ENCODE data around the gene TRAPPC8.

GRCh38 chr18:31831903-31832302 is 111.0 kb downstream of the TRAPPC8 start:
- TF ChIP-seq ARNT (IDR thresholded peaks at IDR 0.05) (no peak), TARDBP (IDR thresholded peaks at IDR 0.05) (no peak), SUZ12 (IDR thresholded peaks at IDR 0.05) (no peak), FOXA1 (IDR thresholded peaks at IDR 0.05) (no peak), PKNOX1 (IDR thresholded peaks at IDR 0.05) (no peak), SP1 (IDR thresholded peaks at IDR 0.05) (no peak), ELF4 (IDR thresholded peaks at IDR 0.05) (no peak), HDGF (IDR thresholded peaks at IDR 0.05; ENCODE audit: borderline replicate concordance) (no peak), FOXK2 (IDR thresholded peaks at IDR 0.05) (no peak), L3MBTL2 (conservative IDR thresholded peaks at IDR 0.05) (no peak)

Measured in HEK293T (cell line).